SKM-1 treated with dmso at 0.1 percent for 144 hours (cell line): ENCODE data around the gene CCL25.
"Not testable (repeated sequence)": the region's sequence is repeated elsewhere in the genome, so short reads cannot be mapped to it uniquely, and the experiment has no call there.

Experiments
- DNase-seq: peaks from one replicate; lab custom pipeline; 2025; ENCODE audit not compliant: unreplicated experiment; lab: John Stamatoyannopoulos, UW

CCL25 gene, protein sequence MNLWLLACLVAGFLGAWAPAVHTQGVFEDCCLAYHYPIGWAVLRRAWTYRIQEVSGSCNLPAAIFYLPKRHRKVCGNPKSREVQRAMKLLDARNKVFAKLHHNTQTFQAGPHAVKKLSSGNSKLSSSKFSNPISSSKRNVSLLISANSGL

DNA sequence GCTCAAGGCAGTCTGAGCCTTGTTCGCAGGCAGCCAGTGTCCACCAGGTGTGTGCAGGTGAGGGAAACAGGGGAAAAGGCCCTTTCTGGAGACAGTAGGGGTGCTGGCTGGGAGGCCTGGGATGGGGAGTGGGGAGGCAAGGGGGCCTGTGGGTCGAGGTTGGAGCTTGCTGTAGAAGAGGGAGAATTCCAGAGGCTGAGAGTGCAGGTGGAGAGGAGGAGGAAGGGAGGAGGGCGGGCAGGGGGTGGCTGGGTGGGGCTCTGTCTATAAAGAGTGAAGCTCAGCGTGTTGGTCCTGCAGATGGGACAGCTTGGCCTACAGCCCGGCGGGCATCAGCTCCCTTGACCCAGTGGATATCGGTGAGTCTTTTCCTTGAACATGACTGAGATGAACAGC is at the start of gene CCL25:
TSS of gene CCL25 (plus strand) at position 297 of the 396 bp plus-strand sequence. CDS start 290 bp downstream, outside the sequence.
- no peak for DNase-seq

- no peak for DNase-seq
These were observed 48.6 kb upstream of the CCL25 start for GRCh38 chr19:8004001-8004400.

- DNase-seq = no peak
These were observed 47.6 kb upstream of the CCL25 start for GRCh38 chr19:8004723-8005513.

- DNase-seq = peak; percentile 73
These were observed 46.9 kb upstream of the CCL25 start, which contains the start of gene ELAVL1 for GRCh38 chr19:8005534-8006256. ELAVL1 (minus strand) TSS chr19:8005641; CDS start chr19:7991815, 13,826 bp downstream.

GRCh38 chr19:8017808-8018207 is 34.8 kb upstream of the CCL25 start:
- no peak for DNase-seq

DNA sequence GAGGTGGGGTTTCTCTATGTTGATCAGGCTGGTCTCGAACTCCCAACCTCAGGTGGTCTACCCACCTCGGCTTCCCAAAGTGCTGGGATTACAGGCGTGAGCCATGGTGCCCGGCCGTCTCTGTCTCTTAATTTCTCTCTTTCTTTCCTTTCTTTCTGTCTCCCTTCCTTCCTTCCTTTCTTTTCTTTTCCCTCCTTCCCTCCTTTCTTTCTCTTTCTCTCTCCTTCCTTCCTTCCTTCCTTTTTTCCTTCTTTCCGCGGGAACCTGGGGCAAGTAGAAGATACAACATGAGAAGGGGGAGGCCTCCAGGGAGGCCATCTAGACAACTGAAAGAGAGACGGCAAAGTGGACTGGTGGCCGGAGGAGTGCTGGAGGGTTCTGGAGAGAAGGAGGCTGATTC is 31.9 kb upstream of the CCL25 start:
- DNase-seq = no peak

- DNase-seq = no peak
These were observed 31.2 kb upstream of the CCL25 start for GRCh38 chr19:8021374-8021773.

DNA sequence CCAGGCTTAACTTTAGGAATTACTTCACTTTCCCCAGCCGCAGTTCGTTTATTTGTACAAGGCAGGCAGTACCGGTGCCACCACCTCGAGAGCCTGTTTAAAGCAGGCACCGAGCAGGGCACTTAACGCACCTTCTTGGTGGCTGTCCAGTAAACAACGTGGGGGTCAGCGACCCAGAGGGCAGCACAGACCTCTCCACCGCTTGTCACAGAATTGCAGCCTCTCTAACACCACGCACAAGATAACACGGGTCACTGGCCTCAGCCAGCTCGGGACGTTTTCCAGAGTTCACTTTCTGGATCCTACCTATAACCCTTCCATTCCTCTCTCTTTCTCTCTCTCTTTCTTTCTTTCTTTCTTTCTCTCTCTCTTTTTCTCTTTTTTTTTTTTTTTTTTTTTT is 30.3 kb upstream of the CCL25 start:
- no peak for DNase-seq

DNA sequence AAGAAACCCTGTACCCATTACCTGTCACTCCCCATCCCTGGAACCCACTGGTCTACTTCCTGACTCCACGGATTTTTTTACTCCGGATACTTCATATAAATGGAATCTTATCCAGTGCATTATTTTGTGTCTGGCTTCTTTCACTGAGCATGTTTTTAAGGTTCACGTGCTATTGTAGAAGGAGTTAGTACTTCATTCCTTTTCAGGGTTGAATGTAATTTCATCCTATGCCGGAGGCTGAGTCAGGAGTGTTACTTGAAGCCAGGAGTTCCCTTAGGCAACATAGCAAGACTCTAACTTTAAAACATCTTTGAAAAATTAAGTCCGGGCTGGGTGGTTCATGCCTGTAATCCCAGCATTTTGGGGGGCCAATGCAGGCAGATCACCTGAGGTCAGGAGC is 29.2 kb upstream of the CCL25 start:
- DNase-seq = no peak

- DNase-seq = not testable (repeated sequence)
These were observed 28.3 kb upstream of the CCL25 start for GRCh38 chr19:8024256-8024655.

GRCh38 chr19:8025316-8025715 is 27.2 kb upstream of the CCL25 start:
- no peak for DNase-seq

DNA sequence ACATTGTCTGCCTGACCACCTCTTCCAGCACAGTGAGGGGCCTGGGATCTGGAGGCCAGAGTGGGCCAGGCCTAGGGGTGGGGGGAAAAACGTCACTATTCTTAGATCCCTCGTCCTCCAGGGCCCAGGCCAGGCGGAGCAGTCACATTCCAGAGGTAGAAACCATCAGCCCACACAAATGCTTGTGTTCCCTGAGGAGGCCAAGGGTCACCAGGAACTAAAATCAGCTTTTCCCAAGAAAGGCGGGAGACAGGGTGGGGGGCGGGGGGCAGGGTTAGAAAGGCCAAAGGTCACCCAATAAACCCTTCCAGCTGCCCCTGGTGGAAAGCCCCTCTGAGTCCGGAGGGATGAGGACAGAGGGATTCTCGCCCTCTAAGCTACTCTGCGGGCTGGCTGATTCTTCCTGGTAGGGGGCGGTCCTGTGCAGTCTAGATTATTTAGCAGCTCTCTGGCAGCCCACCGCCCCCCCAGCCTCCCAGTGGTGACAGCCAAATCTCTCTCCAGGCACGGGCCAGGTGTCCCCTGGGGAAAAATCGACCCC is 23.5 kb upstream of the CCL25 start:
- DNase-seq = no peak

DNA sequence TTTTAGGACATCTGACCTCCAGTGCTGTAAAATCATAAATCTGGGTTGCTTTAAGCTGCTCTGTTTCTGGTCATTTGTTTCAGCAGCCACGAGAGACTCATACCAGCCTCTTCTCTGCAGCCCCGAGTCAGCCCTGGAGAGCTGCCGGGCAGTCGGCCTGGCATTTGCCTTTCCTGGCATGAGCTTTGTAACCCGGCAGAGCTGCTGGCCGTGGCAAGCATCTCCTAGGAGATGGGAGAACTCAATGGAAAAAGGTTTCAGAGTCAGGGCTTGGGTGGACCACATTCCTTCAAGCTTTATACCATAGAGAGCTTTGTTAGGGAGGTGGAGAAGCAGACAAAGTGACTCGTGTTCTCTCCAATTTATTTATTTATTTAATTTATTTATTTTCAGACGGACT is 21.6 kb upstream of the CCL25 start:
- DNase-seq = no peak

GRCh38 chr19:8033287-8034177 is 19.0 kb upstream of the CCL25 start:
- not testable (repeated sequence) for DNase-seq

GRCh38 chr19:8034178-8034525 is 18.4 kb upstream of the CCL25 start:
- no peak for DNase-seq

GRCh38 chr19:8036434-8037099 is 16.0 kb upstream of the CCL25 start:
- no peak for DNase-seq

GRCh38 chr19:8038815-8039214 is 13.7 kb upstream of the CCL25 start:
- no peak for DNase-seq

DNA sequence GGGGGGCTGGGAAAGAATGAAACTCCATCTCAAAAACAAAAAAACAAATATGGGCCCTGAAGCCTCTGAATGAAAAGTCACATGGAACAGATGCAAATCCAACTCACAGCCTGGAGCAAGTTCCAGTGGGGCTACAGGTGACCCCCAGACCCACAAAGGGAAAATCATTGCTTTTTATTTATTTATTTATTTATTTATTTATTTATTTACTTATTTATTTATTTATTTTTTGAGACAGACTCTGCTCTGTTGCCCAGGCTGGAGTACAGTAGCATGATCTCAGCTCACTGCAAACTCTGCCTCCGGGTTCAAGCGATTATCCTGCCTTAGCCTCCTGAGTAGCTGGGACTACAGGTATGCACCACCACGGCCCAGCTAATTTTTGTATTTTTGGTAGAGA is 13.3 kb upstream of the CCL25 start:
- DNase-seq = no peak

DNA sequence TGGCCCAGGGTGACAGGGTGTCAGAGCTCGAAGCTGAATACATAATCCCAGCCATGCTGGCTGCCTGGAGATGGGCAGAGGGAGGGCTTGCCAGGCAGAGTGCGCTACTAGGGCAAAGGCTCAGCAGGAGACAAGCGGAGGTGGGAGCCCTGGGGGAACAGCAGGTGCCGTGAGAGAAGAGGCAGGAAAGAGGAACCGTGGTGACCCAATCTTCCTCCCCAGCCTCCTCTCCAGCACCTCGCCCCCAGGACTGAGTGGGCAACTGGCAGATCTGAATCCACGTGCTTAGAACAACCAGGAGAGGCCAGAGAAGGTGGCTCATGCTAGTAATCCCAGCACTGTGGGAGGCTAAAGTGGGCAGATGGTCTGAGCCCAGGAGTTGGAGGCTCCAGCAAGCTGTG is 11.0 kb upstream of the CCL25 start:
- peak; percentile 29 for DNase-seq

DNA sequence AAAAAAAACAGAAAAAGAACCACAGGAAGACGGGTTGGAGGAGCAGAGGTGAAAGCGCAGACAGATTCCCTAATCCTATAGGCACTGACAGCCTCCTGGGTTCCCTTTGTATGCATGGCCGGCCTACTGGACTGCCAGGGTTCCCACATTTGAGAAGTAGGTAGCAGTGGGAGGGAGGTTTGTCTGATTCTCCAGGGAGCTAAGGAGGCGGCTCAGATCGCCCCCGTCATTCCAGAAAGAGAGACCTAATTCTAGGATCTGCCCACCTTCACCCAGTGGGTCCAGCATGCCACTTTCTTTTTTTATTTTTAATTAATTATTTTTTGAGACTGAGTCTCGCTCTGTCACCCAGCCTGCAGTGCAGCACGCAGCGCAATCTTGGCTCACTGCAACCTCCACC is 9.7 kb upstream of the CCL25 start:
- DNase-seq = no peak
